Measurements from ENCODE around the gene KRT222.

KRT222 gene

DNA sequence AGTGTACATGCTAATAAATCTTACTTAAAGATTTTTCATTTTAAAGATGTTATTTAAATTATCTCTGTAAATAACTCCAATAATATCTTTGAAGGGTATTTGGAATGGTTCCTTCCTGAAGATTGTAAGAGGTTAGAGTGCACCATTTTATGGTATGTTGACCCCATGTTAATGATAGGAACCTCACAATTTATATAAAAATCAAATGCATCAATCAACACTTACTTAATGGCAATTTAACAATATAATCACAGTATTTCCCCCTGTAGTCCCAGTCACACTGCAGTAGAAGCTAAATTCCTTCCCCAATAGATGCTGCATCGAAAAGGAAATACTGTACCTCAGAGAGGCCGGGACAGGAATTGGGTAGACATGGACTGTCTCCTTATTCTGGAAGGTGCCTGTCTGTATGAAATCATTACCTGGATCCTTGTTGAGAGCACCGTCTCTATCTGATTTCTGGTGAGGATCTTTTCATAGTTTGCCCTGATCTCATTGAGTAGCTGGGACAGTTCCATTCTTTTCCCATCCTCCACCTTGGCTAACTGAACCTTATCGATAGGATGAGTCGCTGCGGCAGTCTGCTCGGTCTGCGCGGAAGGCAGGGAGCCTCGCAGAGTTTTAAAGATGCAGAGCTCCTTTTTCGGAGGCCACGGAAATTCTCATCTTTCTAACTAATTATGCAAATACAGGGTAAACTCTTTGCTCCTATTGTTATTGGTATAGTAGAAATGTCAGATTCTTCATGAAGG lies at the start of gene KRT222:
KRT222 (minus strand) TSS at position 596 of the 752 bp plus-strand sequence; CDS start at position 518, 78 bp downstream.
- DNase-seq (ENCODE audit: low read depth in 2 of 2), result no peak

DNA sequence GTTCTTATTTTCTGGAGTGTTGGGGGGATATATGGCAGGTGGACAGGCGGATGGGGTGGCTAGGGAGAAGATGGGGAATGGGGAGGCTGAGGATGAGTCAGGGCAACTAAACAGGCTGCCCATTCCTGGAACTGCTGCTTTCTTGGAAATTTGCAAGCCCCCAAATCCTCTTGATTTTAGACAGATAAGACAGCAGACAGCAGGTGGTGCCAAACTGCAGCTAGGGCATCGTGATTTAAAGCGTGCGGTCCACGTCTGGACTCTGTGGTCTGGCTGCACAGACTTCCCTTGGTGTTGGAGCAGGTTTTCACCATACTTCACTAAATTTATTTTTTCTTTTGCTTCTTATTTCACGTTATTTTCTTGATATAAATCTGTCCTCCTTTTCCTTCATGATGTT lies 49.5 kb upstream of the KRT222 start:
- DNase-seq (ENCODE audit: low read depth in 2 of 2), result no peak

DNA sequence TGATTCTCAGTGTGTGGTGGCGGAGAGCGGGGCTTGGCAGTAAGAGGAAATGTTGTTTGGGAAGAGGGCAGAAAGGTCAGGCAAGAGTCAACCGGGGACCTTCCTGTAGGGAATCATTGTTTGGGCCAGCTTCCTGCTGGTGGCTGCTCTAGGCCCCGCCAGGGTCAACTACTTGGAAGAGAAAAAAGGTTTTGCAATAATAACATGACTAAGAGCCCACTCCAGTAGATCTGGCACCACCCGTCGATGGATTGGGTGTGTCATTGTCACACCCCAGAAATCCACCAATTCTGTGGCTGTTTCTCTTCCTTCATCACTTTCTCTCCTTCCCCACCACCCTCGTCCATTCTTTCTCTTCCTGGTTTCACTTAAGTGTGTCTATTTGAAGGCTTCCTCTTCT lies 42.8 kb upstream of the KRT222 start:
- no peak for DNase-seq (ENCODE audit: low read depth in 2 of 2)

DNA sequence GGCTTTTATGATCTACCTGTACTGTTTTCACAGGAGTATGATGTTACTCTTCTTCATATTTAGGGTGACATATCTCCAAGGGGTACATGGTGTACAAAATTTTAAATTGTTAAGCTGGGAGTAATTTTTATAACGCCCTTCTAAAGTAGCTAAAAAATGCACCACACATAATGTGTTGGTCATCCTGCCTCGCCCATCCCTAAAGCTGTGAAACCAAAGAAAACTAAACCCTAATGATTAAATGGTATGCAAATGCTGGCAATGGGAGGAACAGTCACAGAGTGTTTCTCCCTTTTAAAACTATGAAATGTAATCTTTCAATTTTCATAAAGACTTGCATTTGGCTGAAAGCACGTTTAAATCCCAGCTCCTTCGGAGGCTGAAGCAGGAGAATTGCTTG lies 40.6 kb upstream of the KRT222 start:
- DNase-seq (ENCODE audit: low read depth in 2 of 2), result no peak

DNA sequence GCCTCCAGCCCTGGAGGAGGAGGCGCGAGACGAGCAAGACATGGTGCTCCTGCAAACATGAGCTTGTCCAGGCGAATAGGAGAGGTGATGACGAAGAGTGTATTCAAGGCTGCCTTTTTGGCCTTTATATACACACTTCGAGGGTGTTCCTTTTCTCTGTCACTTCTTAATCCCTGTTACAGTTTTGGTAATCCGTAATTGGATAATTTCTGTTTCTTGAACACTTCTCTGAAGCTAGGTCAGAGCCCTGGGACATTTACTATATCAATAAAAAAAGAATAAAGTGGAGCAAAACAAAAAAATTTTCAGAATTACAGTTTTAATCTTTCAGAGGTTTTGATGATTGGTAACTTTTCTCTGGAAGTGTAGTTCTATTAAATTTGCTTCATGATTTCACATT lies 38.7 kb upstream of the KRT222 start, which contains the start of gene KRT24:
KRT24 (minus strand) TSS at position 101 of the 400 bp plus-strand sequence; CDS start at position 42, 59 bp downstream.
- DNase-seq (ENCODE audit: low read depth in 2 of 2), result no peak

DNA sequence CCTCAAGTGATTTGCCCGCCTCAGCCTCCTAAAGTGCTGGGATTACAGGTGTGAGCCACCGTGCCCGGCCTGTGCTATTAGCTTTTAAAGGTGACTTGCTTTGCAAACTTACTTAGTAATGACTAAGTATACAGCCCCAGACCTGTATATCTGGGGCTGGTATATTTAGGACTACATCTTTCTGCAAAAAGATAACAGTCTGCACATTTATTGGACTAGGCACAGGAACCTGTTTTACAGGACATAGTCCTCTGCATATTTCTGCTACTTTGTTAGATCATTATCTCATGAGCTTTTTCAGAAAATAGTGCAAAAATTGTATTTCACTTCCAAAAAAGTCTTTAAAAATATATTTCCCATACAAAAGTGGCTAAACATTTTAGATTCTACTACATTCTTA lies 37.3 kb upstream of the KRT222 start:
- no peak for DNase-seq (ENCODE audit: low read depth in 2 of 2)

DNA sequence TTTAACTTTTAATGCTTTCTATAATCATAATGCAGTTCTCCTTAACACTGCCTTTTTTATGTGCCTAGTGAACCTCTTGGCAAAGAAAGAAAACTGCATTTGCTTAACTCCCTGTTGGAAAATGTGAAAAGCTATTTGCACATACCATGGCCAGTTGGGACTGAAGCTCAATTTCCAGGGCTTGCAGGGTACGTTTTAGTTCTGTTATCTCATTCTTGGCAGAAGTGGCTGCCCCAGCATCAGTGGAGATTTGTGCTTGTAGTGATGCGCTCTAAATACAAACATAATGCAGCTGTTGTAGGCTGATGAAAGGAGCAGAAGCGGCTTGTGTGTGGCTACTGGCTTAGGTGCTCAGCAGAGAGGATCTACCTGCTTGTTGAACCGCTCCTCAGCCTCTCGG lies 34.9 kb upstream of the KRT222 start:
- DNase-seq (ENCODE audit: low read depth in 2 of 2), result no peak

DNA sequence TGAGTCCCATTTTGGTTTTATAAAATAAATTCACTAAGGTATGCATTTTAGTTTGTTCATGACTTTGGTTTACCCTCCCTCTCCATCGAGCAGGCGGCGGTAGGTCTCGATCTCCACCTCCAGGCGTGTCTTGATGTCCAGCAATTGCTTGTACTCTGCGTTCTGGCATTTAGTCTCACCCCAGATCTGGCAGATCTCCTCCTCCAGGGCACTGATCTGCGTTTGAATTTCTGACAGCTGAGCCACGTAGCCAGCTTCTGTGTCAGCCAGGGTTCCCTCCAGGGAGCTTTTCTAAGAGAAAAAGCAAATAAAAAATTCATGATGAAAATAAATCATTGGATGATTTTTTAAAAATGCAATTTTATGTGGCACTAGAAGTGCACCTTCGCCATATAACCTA lies 34.4 kb upstream of the KRT222 start:
- no peak for DNase-seq (ENCODE audit: low read depth in 2 of 2)

DNA sequence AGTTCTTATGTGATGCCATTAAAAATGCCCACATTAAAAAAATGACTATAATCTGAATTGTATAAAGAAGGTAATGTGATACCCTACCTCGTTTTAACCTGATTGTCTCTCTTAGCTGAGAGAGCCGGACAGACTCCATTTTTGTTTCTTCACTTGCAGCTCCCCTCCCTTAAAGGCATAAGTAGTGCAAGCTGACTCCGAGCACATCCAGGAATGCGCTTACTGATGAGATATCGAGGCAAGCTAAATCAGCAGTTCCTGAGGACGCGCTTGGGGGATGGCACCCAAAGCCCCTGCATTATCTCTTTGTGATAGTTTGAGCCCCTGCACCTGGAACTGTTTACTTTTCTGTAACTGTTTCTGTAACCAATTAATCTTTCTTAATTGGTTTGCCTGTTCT lies 32.3 kb upstream of the KRT222 start:
- no peak for DNase-seq (ENCODE audit: low read depth in 2 of 2)

DNA sequence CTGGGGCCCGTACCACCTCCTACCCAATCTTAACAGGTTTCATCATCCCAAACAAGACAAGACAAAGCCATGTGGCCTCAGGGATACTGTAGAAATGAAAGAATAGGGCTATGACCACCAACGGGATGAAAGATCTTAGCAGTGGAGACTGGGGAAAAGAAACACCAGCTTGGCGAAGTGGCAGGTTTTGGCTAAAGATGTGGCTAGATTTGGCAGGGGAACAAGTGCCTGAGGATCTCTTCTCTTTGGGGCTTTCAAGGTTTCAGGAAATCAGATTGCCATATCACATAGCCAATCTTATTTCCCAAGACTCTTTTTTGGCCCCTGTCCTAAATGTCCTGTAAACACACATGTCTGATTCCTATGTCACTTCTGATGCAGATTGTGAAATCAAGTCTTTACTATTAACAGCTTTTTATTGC lies 31.7 kb upstream of the KRT222 start:
- no peak for DNase-seq (ENCODE audit: low read depth in 2 of 2)

DNA sequence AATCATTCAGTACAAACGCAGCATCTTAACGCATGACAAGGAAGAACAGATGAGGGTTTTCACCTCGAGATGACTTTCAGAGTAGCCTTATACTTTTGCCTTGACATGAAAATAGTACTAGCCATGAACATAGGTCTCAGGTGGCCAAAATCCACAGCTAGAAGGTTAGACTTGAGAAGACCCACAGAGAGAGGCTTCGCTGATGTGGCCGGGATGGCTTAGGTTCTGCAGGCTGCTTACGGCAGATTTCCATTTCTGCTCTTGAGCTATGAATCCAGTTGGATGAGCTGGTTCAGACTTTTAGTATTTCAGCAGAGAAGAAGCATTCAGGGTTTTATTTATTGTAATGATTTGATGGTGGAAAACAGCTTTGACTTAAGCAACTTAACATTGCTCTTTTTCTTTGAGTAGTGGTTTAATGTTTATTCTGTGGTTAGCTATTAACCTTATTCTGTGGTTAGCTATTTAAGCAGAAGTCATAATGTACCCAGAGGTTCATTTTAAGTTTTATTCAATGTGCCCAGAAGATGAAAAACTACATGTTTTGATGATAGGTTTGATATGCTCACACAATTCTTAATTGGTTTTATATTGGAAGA lies 31.0 kb upstream of the KRT222 start:
- DNase-seq (ENCODE audit: low read depth in 2 of 2), result no peak

DNA sequence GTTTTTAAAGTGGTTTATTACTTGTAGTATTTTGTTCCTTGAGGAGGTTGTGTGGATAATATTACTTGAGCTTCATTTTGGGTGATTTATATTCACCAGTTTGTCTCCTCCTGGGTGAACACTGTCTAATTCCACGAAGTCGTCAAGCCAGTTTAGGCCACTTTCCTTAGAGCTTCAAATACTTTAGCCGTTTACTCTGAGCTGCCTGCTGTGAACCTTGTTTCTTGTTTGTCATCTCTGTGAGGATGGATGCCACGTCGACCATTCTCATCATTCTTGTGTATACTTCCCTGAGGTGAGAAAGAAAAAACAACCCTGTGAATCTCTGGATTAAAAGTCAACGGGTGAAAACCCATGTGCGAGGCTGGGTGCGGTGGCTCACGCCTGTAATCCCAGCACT lies 29.6 kb upstream of the KRT222 start:
- DNase-seq (ENCODE audit: low read depth in 2 of 2), result no peak

DNA sequence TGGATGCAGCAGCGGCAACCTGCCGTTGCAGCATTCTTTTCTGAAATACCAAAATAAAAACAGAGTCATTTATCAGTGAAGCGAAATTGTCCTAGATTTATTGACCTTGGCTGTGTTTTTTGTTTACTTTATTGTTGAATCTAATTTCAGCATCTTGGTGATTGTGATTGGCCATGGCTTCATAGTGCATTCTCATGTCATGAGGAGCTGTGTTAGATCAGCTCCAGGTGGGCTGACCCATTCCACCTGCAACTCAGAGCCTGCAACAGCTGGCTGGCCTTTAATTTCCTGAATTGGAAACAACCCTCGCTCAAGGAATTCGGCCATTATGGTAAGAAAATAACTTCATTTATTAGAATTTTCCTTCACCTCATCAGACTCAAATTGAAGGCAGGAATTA lies 22.1 kb upstream of the KRT222 start:
- DNase-seq (ENCODE audit: low read depth in 2 of 2), result no peak

DNA sequence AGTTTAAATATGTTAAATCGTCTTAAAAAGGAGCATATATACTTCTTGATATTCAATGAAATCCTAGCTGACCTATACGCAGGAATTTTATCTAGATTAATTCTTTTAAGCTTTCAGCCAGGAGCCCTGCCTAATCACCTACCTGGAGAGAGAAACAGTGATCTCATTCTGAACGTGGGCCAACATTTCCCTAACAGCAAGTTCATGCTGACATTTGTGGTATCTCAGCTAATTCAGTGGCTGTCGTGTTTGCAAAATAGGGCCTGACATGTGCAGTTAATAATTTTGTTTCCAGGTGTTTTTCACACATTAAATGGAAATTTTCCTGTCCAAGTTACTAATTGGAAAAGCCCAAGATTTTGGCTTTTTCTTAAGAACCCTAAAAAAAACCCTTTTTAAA lies 21.2 kb upstream of the KRT222 start:
- no peak for DNase-seq (ENCODE audit: low read depth in 2 of 2)

DNA sequence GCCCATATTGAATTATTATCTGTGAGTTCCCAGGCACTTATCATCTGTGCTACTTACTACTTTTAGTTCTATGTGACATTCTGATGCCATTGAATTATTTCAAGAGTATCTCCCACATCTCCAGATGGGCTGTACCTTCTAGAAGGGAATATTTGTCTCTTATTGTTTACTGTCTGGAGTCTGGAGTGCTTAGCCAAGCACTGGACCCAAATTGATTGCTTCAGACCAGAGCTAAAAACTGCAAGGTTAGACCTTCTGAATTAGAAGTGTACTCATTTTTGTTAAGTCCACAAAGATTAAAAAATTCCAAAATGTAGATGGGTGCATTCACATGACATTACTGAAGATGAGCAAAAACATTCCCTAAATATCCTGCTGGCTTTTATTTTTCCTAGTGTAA lies 16.0 kb upstream of the KRT222 start:
- no peak for DNase-seq (ENCODE audit: low read depth in 2 of 2)

DNA sequence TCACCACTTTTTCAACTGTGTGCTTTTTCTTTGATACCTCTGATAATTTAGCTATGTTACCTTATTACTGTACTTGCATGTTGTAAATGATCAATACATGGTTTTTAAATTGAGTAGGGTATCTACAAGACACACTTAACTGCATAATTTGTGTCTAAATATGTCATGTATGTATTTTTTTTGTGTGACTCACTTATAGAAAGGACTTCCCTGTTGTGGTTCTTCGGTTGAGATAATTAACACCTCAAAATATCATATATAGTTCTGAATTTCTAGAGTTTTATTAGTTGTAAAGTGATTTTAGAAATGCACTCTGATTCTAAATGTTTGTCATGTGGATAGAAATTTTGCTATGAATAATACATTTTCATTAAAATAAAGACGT lies 14.5 kb upstream of the KRT222 start:
- DNase-seq (ENCODE audit: low read depth in 2 of 2), result no peak

DNA sequence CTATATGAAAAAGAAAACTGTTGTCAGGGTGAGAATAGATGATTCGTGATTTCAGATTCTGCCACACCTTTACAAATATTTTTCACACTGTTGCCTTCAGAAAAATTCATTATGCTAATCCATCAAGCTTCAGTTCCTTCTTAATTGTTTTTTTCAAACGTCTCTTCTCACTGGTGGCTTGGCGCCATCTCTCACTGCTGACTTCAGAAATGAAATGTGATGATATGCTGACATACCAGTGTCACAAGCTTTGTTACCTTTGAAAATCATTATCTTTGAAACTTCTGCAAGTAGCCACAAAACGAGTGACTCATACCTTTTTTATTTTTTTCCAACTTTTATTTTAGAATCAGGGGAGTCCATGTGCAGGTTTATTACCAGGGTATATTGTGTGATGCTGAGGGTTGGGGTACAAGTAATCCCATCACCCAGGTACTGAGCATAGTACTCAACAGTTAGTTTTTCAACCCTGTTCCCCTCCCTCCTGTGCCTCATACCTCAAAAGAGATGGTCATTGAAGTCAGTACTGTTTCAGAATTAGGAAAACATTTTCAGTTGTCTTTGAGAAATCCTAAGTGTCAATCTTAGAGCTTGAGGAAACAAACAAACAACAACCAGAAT lies 14.0 kb upstream of the KRT222 start:
- no peak for DNase-seq (ENCODE audit: low read depth in 2 of 2)

DNA sequence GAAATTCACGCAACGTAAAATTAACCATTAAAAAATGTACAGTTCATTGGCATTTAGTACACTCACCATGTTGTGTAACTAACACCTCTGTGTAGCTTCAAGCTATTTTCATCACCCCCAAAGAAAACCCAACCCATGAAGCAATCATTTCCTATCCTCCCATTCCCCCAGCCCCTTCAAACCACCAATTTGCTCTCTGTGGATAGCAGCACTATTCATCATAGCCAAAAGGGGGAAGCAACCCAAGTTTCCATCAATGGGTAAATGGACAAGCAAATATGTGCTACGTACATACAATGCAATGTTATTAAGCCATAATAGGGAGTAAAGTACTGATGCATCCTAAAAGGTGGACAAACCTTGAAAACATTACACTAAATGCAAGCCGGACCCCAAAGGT lies 10.9 kb upstream of the KRT222 start:
- no peak for DNase-seq (ENCODE audit: low read depth in 2 of 2)

DNA sequence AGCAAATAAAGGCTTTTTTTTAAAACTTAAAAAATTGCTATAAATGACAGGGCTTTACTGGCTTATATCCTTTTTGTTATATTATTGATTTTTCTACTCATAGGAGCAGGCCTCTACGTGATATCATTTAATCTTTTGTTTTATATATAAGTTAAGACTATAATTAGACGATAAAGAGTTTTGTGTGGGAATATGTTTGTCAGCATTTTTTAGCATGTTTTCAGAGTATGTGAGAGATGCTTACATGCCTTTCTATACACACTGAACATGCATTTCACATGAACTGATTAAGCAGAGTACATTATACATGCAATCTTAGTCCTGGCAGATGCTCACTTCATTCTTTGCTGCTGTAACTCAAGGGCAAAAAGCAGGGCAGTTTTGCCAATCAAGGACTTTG lies 7.7 kb upstream of the KRT222 start:
- no peak for DNase-seq (ENCODE audit: low read depth in 2 of 2)

DNA sequence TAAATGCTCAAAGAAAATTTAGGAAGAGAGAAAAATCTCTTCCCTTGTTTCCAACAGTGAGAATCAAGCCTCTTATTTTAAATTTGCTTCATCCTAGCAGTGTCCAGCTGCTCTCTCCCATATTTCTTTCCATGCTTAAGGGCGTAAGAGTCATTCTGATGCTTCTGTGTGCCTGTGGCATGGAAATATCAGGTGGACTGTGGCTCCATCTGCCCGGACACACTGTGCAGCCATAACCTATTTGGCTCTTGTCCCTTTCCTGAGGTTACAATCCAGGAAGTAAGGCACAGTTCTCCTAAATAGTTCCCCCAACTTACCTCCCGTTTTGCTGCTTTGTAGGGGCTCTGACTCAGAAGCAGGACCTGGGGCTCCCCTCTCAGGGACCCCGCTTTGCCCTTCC lies 6.3 kb upstream of the KRT222 start:
- no peak for DNase-seq (ENCODE audit: low read depth in 2 of 2)

DNA sequence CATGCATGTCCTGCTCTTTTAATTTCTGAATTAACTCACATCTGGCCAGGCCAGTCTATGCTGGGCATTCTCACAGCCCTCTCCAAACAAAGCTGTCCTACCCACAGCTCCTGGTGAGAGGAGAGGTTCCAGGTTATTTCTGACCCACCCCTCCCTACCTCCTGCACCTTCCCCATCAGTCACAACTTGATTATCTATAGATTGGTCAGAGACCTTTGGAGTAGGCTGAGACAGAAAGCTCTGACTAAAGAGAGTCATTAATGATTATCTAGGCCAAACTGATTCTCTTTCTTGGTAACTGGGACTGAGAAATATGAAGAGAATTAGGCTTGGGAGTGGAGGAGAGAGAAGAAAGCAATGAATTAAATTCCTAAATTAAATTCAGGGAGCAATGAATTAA lies 1.4 kb upstream of the KRT222 start:
- no peak for DNase-seq (ENCODE audit: low read depth in 2 of 2)

DNA sequence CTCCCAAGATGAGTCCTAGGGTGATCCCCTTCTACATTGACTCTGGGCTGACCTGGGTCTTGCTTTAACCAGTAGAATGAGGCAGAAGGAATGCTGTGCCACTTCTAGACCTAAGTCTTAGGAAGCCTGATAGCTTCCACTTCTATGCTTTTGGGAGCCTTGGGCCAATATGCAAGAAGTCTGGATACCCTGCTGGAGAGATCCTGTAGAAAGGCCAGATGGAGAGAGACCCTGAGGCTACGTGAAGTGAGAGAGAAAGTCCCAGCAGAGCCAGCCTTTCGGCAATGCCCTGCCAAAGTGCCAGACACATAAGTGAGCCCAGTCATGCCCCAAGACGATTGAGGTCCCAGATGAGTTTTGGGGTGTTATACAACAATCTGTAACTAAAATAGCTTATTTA lies 1.7 kb downstream of the KRT222 start:
- DNase-seq (ENCODE audit: low read depth in 2 of 2), result no peak

DNA sequence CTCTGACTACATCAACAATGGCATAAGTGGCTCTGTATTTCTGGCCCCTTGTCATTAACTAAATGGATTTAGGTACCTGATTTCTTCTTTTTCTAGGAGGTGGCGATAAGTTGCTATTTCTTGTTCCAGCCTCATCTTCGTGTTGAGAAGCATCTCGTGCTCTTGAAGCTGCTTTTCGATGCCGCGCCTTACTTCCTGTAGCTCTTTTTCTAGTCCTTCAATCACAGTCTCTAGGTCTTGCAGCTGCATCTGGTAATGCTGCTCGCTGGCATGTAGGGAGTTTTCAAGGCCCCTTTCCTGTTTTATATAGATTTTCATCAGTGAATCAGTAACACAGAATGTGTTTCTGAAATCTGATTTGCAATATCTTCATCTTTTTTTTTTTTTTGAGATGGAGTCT lies 5.1 kb downstream of the KRT222 start:
- DNase-seq (ENCODE audit: low read depth in 2 of 2), result no peak
